ENCODE measurements around the gene PXYLP1. TPM values are rescaled to one million over a fixed set of nuclear protein-coding genes. Genes with fewer than 3 reads are reported as not detected.

The PXYLP1 gene
- polyA plus RNA-seq, 1 experiment: 20.0 TPM

DNA sequence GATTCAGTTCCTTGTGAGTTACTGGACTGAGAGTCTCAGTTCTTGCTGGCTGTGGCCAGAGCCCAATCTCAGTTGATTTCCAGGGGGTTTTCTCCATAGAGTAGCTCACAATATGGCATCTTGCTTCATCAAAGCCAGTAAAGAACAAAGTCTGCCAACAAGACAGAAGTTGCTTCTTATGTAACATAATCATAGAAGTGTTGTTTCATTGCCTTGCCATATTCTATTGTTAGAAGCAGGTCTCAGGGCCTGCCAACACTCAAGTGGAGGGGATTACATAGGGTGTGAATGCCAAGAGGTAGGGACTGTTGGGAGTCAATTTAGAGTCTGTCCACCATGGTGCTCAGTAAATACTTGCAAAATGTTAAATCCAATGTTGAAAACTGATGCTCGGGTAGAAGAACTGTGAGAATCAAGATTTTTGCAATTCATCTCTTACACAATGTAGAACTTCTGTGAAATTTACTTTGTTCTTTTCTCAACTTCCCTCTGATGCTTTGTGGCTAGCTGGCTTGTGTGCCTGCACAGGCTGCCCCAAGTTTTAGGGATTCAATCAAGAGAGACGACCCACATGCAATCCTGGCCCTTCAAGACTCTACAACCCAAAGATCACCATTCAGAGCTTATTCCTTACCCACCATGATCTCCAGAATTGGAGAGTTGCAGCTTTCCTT lies 13.3 kb upstream of the PXYLP1 start:
- H3K27me3 ChIP-seq (ENCODE audit: control insufficient read depth, insufficient read depth, low read length): peaks cover 20% of the 10 kb centered on the region
- no peak overlapping the region for H3K27ac ChIP-seq (ENCODE audit: low read depth, low read length)
- POLR2A ChIA-PET: no interaction called here
- peaks cover 3% of the 10 kb centered on the region; the same call in 1 of the 2 replicates for H3K9me3 ChIP-seq (ENCODE audit: control insufficient read depth, insufficient read depth, low read length)
- DNase-seq (ENCODE audit: low read depth, low spot score): no peak
- H3K4me3 ChIP-seq (ENCODE audit: low read depth, low read length): no peak overlapping the region
- CTCF ChIA-PET: interaction anchor here (1.1 kb wide), 1 partner anchor 13 kb away, joined by 3 read pairs; the partner anchor contains the start of gene PXYLP1
- TF ChIP-seq, protein P1, sequence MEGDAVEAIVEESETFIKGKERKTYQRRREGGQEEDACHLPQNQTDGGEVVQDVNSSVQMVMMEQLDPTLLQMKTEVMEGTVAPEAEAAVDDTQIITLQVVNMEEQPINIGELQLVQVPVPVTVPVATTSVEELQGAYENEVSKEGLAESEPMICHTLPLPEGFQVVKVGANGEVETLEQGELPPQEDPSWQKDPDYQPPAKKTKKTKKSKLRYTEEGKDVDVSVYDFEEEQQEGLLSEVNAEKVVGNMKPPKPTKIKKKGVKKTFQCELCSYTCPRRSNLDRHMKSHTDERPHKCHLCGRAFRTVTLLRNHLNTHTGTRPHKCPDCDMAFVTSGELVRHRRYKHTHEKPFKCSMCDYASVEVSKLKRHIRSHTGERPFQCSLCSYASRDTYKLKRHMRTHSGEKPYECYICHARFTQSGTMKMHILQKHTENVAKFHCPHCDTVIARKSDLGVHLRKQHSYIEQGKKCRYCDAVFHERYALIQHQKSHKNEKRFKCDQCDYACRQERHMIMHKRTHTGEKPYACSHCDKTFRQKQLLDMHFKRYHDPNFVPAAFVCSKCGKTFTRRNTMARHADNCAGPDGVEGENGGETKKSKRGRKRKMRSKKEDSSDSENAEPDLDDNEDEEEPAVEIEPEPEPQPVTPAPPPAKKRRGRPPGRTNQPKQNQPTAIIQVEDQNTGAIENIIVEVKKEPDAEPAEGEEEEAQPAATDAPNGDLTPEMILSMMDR (IDR thresholded peaks at IDR 0.05; ENCODE audit: low read depth, low read length): no peak

DNA sequence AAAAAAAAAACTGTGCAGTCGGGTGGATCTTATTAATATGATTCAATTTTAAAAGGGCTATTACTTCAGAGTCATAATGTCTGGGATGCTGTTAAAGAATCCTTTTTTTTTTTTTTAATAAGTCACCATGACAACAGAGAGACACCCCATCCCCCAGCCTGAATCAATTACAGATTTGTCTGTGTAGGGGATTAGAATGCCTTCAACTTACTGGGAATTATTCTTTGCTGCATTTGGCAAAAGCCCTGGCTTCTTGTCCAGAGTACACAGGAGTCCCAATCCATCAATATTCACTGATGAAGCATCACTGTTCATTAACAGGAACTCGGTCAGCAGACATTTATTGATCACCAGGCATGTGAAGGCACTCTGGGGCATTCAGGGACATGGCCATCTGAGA lies 12.7 kb upstream of the PXYLP1 start:
- POLR2A ChIA-PET: no interaction called here
- H3K4me3 ChIP-seq (ENCODE audit: low read depth, low read length): no peak overlapping the region
- H3K27ac ChIP-seq (ENCODE audit: low read depth, low read length): no peak overlapping the region
- peaks cover 20% of the 10 kb centered on the region for H3K27me3 ChIP-seq (ENCODE audit: control insufficient read depth, insufficient read depth, low read length)
- no peak for DNase-seq (ENCODE audit: low read depth, low spot score)
- H3K9me3 ChIP-seq (ENCODE audit: control insufficient read depth, insufficient read depth, low read length): peaks cover 4% of the 10 kb centered on the region; the same call in 1 of the 2 replicates
- TF ChIP-seq, protein P1 (IDR thresholded peaks at IDR 0.05; ENCODE audit: low read depth, low read length): no peak
- CTCF ChIA-PET: interaction anchor here (1.1 kb wide), 1 partner anchor 13 kb away, joined by 3 read pairs; the partner anchor contains the start of gene PXYLP1

DNA sequence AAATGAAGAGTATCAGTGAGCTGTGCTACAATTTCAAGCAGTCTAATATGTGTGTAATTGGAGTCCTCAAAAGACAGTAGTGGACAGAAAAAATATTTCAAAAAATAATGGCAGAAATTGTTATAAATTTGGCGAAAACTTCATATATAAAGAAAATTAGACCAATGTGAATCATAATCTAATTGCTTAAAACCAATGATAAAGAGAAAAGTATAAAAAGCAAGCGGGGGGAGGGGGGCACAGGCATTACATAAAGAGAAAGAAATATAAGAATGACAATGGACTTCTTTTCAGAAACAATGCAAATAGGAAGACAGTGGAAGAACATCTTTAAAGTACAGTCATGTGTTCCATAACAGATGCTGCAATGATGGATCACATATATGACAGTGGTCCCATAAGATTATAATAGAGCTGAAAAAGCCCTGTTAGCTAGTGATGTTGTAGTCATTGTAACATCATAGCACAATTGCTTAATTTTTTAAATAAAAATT lies 7.9 kb upstream of the PXYLP1 start:
- peaks cover 4% of the 10 kb centered on the region; the same call in 1 of the 2 replicates for H3K9me3 ChIP-seq (ENCODE audit: control insufficient read depth, insufficient read depth, low read length)
- peaks cover 13% of the 10 kb centered on the region for H3K27me3 ChIP-seq (ENCODE audit: control insufficient read depth, insufficient read depth, low read length)
- no peak overlapping the region for H3K4me3 ChIP-seq (ENCODE audit: low read depth, low read length)
- ChIA-PET POLR2A (no interaction called here), CTCF (no interaction called here)
- DNase-seq (ENCODE audit: low read depth, low spot score): no peak
- TF ChIP-seq, protein P1 (IDR thresholded peaks at IDR 0.05; ENCODE audit: low read depth, low read length): no peak
- H3K27ac ChIP-seq (ENCODE audit: low read depth, low read length): no peak overlapping the region

DNA sequence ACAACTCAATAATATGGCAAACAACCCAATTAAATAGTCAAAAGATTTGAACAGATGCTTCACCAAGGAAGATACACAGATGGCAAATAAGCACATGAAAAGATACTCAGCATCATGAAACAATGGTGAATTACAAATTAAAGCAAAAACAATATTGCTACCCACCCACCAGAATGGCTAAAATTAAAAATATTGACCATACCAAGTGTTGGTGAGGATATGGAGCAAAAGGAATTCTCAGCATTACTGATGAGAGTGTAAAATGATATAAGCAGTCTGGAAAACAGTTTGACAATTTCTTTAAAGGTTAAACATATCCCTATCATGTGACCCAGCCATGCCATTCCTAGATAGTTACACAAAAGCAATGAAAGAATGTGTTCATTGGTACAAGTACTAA lies 5.7 kb upstream of the PXYLP1 start:
- H3K27me3 ChIP-seq (ENCODE audit: control insufficient read depth, insufficient read depth, low read length): peaks cover 1% of the 10 kb centered on the region
- H3K27ac ChIP-seq (ENCODE audit: low read depth, low read length): no peak overlapping the region
- CTCF ChIA-PET: no interaction called here
- H3K4me3 ChIP-seq (ENCODE audit: low read depth, low read length): no peak overlapping the region
- no peak for DNase-seq (ENCODE audit: low read depth, low spot score)
- TF ChIP-seq, protein P1 (IDR thresholded peaks at IDR 0.05; ENCODE audit: low read depth, low read length): no peak
- POLR2A ChIA-PET: no interaction called here
- H3K9me3 ChIP-seq (ENCODE audit: control insufficient read depth, insufficient read depth, low read length): peaks cover 4% of the 10 kb centered on the region; the same call in 1 of the 2 replicates

DNA sequence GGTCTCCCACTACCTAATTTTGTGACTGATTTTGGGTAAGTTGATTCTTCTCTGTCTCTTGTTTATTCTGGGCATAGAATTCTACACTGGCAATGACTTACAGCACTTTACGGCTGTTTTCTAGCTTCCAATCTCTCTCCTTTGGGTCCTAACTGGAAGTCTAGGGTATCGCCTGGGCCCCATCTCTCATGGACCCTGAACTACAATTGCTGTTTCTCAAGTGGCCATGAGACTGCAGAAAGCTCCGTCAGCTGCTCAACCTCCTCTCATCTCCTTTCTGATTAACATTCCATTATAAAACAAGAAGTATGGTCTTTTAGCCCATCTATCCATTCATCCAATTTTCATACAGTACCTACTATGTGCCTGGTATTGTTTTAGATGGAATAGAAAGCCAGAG lies 4.4 kb upstream of the PXYLP1 start:
- ChIA-PET CTCF (no interaction called here), POLR2A (no interaction called here)
- Histone ChIP-seq H3K27ac (ENCODE audit: low read depth, low read length) (no peak overlapping the region), H3K9me3 (ENCODE audit: control insufficient read depth, insufficient read depth, low read length) (peaks cover 4% of the 10 kb centered on the region; the same call in 1 of the 2 replicates), H3K27me3 (ENCODE audit: control insufficient read depth, insufficient read depth, low read length) (no peaks in the 10 kb centered on the region), H3K4me3 (ENCODE audit: low read depth, low read length) (no peak overlapping the region)
- TF ChIP-seq, protein P1 (IDR thresholded peaks at IDR 0.05; ENCODE audit: low read depth, low read length): no peak
- no peak for DNase-seq (ENCODE audit: low read depth, low spot score)

All from AG04450 (cell line).